Measurements from ENCODE around the gene DMRTC2. TPM values are rescaled to one million over a fixed set of nuclear protein-coding genes. Genes with fewer than 3 reads are reported as not detected.

DMRTC2 gene
- total and polyA plus RNA-seq, 9 of the 15 experiments (the other 6 are each of a cell fraction or from before 2014, with no cell fraction given) = 0.03 TPM; not detected in 8

DNA sequence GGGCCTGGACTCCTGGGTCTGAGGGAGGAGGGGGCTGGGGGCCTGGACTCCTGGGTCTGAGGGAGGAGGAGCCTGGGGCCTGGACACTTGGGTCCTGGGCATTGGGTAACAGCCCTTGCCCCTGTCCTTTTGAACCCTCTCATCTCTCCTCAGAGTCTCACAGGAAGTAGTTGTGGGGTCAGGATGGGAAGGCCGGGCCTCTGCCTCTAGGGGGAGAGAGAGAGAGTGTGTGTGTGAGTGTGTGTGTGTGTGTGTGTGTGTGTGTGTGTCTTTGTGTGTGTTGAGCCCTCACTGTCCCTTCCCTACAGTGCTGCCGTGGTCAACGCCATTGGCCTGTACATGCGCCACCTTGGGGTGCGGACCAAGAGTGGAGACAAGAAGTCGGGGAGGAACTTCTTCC is 49.1 kb downstream of the DMRTC2 start:
- Histone ChIP-seq H3K4me3 (no peak overlapping the region), H3K4me1 (replicated peaks in 1 of 2; ENCODE audit: control insufficient read depth in 2 of 2, insufficient read depth in 2 of 2, low read length in 2 of 2) (peaks cover 0 to 26% of the 10 kb centered on the region in 2 experiments; a peak in 2 of 5 replicates), H3K9ac (ENCODE audit: insufficient read depth in 1 of 2, low read depth in 2 of 2, low read length in 2 of 2) (no peak overlapping the region), H2AFZ (ENCODE audit: low read depth, low read length) (no peak overlapping the region), H3K79me2 (ENCODE audit: control insufficient read depth, insufficient read depth, low read length) (no peaks in the 10 kb centered on the region), H3K4me2 (ENCODE audit: insufficient read depth, low read length) (no peak overlapping the region), H4K20me1 (replicated peaks; ENCODE audit: control insufficient read depth, insufficient read depth, low read length) (no peaks in the 10 kb centered on the region), H3K9me1 (ENCODE audit: control insufficient read depth, insufficient read depth, low read length) (no peaks in the 10 kb centered on the region), H3K36me3 (ENCODE audit: control insufficient read depth, insufficient read depth, low read length) (peaks cover 78% of the 10 kb centered on the region; the same call in 2 of the 3 replicates), H3K27ac (ENCODE audit: extremely low read depth, low read depth, low read length) (no peak overlapping the region), H3K27me3 (ENCODE audit: control insufficient read depth in 2 of 2, insufficient read depth in 2 of 2, low read length in 2 of 2) (no peaks in the 10 kb centered on the region), H3K9me3 (replicated peaks; ENCODE audit: control insufficient read depth, insufficient read depth, low read depth, low read length) (no peaks in the 10 kb centered on the region)
- ChIA-PET CTCF (ENCODE audit: low intra/inter-chr PET ratio) (no interaction called here), POLR2A (no interaction called here)
- in situ Hi-C loops (cut with MboI) (no loop called here), intact Hi-C loops (cut with micrococcal nuclease) (no loop called here)
- FAIRE-seq (peak; percentile 46), DNase-seq (ENCODE audit: extremely low read depth in 1 of 4, low spot score in 3 of 4) (peak in 1 of 4 experiments; percentile 41), ATAC-seq (peak; percentile 68)
- no TSS peak for BruUV-seq (replicated peaks)
- 71% methylated on average over 5 of the region's 6 CpGs for WGBS (ENCODE audit: insufficient coverage, low coverage, missing lambda C conversion rate)
- no peak for TF ChIP-seq RFX7 (CRISPR knock-in tag; IDR thresholded peaks at IDR 0.05)
- TF ChIP-seq, protein P1, sequence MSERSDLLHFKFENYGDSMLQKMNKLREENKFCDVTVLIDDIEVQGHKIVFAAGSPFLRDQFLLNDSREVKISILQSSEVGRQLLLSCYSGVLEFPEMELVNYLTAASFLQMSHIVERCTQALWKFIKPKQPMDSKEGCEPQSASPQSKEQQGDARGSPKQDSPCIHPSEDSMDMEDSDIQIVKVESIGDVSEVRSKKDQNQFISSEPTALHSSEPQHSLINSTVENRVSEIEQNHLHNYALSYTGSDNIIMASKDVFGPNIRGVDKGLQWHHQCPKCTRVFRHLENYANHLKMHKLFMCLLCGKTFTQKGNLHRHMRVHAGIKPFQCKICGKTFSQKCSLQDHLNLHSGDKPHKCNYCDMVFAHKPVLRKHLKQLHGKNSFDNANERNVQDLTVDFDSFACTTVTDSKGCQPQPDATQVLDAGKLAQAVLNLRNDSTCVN (CRISPR knock-in tag; IDR thresholded peaks at IDR 0.05) = 0 out of 2 replicates have a peak, but pooled peaks have one; percentile 15
- TF ChIP-seq ZNF224 (CRISPR knock-in tag; IDR thresholded peaks at IDR 0.05) = no peak
- TF ChIP-seq CHCHD3 (CRISPR knock-in tag; IDR thresholded peaks at IDR 0.05) = no peak
- TF ChIP-seq SIN3B (IDR thresholded peaks at IDR 0.05; ENCODE audit: low read depth) = no peak
- TF ChIP-seq ZNF408 (CRISPR knock-in tag; IDR thresholded peaks at IDR 0.05; ENCODE audit: low read depth) = no peak
- TF ChIP-seq ZC3H4 (CRISPR knock-in tag; IDR thresholded peaks at IDR 0.05; ENCODE audit: borderline replicate concordance) = no peak
- TF ChIP-seq CAMTA2 (CRISPR knock-in tag; conservative IDR thresholded peaks at IDR 0.05) = no peak
- TF ChIP-seq, protein P2, sequence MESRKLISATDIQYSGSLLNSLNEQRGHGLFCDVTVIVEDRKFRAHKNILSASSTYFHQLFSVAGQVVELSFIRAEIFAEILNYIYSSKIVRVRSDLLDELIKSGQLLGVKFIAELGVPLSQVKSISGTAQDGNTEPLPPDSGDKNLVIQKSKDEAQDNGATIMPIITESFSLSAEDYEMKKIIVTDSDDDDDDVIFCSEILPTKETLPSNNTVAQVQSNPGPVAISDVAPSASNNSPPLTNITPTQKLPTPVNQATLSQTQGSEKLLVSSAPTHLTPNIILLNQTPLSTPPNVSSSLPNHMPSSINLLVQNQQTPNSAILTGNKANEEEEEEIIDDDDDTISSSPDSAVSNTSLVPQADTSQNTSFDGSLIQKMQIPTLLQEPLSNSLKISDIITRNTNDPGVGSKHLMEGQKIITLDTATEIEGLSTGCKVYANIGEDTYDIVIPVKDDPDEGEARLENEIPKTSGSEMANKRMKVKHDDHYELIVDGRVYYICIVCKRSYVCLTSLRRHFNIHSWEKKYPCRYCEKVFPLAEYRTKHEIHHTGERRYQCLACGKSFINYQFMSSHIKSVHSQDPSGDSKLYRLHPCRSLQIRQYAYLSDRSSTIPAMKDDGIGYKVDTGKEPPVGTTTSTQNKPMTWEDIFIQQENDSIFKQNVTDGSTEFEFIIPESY (CRISPR knock-in tag; IDR thresholded peaks at IDR 0.05) = no peak
- peak; percentile 89 for TF ChIP-seq NR2C1 (IDR thresholded peaks at IDR 0.05)
- peak; percentile 77 for TF ChIP-seq NR2C1 (tag; IDR thresholded peaks at IDR 0.05)
- 0 out of 4 replicates have a peak, but pooled peaks of 1 of the 2 experiments have one; percentile 31 for TF ChIP-seq HDAC1 (IDR thresholded peaks at IDR 0.05)
- TF ChIP-seq, protein P3, sequence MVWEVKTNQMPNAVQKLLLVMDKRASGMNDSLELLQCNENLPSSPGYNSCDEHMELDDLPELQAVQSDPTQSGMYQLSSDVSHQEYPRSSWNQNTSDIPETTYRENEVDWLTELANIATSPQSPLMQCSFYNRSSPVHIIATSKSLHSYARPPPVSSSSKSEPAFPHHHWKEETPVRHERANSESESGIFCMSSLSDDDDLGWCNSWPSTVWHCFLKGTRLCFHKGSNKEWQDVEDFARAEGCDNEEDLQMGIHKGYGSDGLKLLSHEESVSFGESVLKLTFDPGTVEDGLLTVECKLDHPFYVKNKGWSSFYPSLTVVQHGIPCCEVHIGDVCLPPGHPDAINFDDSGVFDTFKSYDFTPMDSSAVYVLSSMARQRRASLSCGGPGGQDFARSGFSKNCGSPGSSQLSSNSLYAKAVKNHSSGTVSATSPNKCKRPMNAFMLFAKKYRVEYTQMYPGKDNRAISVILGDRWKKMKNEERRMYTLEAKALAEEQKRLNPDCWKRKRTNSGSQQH (CRISPR knock-in tag; IDR thresholded peaks at IDR 0.05) = peak; percentile 67; the same call in 1 of the 2 replicates
- TF ChIP-seq ZFP1 (CRISPR knock-in tag; IDR thresholded peaks at IDR 0.05) = no peak
- TF ChIP-seq, protein P4, sequence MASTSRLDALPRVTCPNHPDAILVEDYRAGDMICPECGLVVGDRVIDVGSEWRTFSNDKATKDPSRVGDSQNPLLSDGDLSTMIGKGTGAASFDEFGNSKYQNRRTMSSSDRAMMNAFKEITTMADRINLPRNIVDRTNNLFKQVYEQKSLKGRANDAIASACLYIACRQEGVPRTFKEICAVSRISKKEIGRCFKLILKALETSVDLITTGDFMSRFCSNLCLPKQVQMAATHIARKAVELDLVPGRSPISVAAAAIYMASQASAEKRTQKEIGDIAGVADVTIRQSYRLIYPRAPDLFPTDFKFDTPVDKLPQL (IDR thresholded peaks at IDR 0.05; ENCODE audit: extremely low read depth, insufficient read length) = no peak
- TF ChIP-seq OTX1 (CRISPR knock-in tag; IDR thresholded peaks at IDR 0.05) = no peak
- TF ChIP-seq MCM3 (IDR thresholded peaks at IDR 0.05) = peak; percentile 83; the same call in 1 of the 2 replicates
- no peak for TF ChIP-seq ZNF24 (IDR thresholded peaks at IDR 0.05)
- no peak for TF ChIP-seq ZFP30 (CRISPR knock-in tag; IDR thresholded peaks at IDR 0.05; ENCODE audit: borderline replicate concordance)
- TF ChIP-seq ETV1 (tag; conservative IDR thresholded peaks at IDR 0.05; ENCODE audit: low read depth) = 0 out of 2 replicates have a peak, but pooled peaks have one; percentile 28
- TF ChIP-seq ELF4 (CRISPR knock-in tag; IDR thresholded peaks at IDR 0.05) = peak; percentile 36; the same call in 1 of the 2 replicates
